Vagina (tissue), 2 donors: Measurements from ENCODE around the gene NCF4.

Source experiments
- POLR2A ChIP-seq, 2 donors: fragments of 450-650 bp; IDR thresholded peaks; one replicate each; pipeline ENCODE4 v1.6.1; 2017; ENCODE audit warnings: antibody characterized with exemption in 2 of 2, mild to moderate bottlenecking in 2 of 2, moderate library complexity in 2 of 2
- POLR2AphosphoS5 ChIP-seq, 2 donors: sonication (generic); formaldehyde crosslinking; IDR thresholded peaks; one replicate each; pipeline ENCODE4 v1.9.0; 2017; ENCODE audit warnings: antibody characterized with exemption in 2 of 2, mild to moderate bottlenecking in 2 of 2, low read depth in 1 of 2; ENCODE audit not compliant: insufficient read depth in 1 of 2
- TF ChIP-seq, protein P1 (sequence below), 3 experiments: fragments of 450-650 bp in 2 of 3; fragments of 200-600 bp in 1 of 3; sonication (generic) in 1 of 3; IDR thresholded peaks; one replicate each; pipeline ENCODE4 v1.5.1; 2017 to 2019; ENCODE audit warnings: antibody characterized with exemption in 3 of 3, mild to moderate bottlenecking in 2 of 3, moderate library complexity in 2 of 3

DNA sequence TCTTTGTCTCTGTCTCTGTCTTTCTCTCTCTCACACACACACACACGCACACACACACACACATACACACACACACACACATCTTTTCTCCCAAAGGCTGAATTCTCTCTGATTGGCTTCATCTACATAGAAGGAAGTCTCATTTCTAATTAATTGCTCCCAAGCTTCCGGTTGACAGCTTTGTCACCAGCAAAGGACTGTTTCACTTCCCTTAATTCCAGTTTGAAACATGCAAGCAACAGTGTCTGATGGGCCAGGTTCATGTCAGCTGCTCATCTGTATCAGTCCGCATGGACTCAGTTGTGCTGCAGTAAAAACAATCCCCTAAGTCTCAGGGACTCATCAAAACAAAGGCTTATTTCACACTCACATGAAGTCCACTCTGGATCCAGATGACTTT, 27.7 kb upstream of the NCF4 start:
- TF ChIP-seq, protein P1, sequence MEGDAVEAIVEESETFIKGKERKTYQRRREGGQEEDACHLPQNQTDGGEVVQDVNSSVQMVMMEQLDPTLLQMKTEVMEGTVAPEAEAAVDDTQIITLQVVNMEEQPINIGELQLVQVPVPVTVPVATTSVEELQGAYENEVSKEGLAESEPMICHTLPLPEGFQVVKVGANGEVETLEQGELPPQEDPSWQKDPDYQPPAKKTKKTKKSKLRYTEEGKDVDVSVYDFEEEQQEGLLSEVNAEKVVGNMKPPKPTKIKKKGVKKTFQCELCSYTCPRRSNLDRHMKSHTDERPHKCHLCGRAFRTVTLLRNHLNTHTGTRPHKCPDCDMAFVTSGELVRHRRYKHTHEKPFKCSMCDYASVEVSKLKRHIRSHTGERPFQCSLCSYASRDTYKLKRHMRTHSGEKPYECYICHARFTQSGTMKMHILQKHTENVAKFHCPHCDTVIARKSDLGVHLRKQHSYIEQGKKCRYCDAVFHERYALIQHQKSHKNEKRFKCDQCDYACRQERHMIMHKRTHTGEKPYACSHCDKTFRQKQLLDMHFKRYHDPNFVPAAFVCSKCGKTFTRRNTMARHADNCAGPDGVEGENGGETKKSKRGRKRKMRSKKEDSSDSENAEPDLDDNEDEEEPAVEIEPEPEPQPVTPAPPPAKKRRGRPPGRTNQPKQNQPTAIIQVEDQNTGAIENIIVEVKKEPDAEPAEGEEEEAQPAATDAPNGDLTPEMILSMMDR (IDR thresholded peaks at IDR 0.05) = no peak
- TF ChIP-seq POLR2A (IDR thresholded peaks at IDR 0.05) (no peak), POLR2AphosphoS5 (IDR thresholded peaks at IDR 0.05; ENCODE audit: insufficient read depth in 1 of 2, low read depth in 1 of 2) (no peak)
